GM12873 (cell line): Measurements from ENCODE around the gene ZNF415.

Experiments used
- TF ChIP-seq, protein P1 (sequence below): IDR thresholded peaks from 2 replicates; pipeline ENCODE4 v1.5.1; 2012; ENCODE audit warnings: low read depth, mild to moderate bottlenecking, moderate library complexity, low read length, control low read depth; ENCODE audit not compliant: insufficient read depth; ENCODE audit errors: missing control alignments

The ZNF415 gene

DNA sequence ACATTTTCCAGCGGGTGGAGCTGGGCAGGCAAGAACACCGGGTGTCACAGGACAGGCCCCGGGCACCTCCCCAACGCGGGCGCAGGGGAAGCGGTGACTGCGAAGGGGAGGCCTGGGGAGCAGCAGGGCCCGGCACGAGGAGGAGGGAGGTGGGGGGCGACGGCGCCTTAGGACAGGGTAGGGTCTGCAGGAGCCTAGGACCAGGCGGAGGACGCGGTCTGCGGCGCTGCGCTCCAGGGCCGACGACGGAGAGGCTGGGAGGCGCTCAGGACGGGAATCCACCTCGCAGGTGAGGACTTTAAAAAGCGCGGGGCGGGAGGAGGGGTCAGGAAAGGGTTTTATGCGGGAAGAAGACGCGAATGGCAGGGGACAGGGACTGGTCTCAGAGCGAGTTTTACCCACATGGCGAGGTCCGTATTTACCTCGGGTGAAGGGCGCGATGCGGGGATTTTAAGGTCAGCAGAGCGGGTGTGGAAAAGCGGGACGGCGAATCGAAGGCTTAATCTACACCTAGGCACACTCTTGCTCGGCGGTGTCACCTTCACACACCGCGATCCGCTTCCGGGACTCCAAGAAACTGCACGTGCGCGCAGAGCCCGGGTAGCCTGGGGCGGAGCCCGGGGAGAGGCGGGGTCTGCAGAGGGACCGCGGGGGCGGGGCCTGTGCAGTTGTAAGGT lies 74.7 kb downstream of the ZNF415 start:
- TF ChIP-seq, protein P1, sequence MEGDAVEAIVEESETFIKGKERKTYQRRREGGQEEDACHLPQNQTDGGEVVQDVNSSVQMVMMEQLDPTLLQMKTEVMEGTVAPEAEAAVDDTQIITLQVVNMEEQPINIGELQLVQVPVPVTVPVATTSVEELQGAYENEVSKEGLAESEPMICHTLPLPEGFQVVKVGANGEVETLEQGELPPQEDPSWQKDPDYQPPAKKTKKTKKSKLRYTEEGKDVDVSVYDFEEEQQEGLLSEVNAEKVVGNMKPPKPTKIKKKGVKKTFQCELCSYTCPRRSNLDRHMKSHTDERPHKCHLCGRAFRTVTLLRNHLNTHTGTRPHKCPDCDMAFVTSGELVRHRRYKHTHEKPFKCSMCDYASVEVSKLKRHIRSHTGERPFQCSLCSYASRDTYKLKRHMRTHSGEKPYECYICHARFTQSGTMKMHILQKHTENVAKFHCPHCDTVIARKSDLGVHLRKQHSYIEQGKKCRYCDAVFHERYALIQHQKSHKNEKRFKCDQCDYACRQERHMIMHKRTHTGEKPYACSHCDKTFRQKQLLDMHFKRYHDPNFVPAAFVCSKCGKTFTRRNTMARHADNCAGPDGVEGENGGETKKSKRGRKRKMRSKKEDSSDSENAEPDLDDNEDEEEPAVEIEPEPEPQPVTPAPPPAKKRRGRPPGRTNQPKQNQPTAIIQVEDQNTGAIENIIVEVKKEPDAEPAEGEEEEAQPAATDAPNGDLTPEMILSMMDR: no peak
